HFFc6 (cell line): Measurements from ENCODE around the gene DERL2. TPM values are rescaled to one million over a fixed set of nuclear protein-coding genes. Genes with fewer than 3 reads are reported as not detected.
A peak's percentile ranks its signal among the peaks of the same experiment; 100 is the strongest.

Experiments
- DNase-seq: peaks from one replicate; pipeline ENCODE4 v3.0.0-alpha.2; 2018
- H3K27ac Mint-ChIP-seq: 2 replicates; pipeline ENCODE4 v1.8.0; 2020; ENCODE audit warnings: mild to moderate bottlenecking, mixed read lengths
- H3K27me3 Mint-ChIP-seq: 2 replicates; pipeline ENCODE4 v1.8.0; 2021; ENCODE audit warnings: mild to moderate bottlenecking, moderate library complexity, mixed read lengths; ENCODE audit not compliant: insufficient read depth
- H3K36me3 Mint-ChIP-seq: 2 replicates; pipeline ENCODE4 v1.8.0; 2021; ENCODE audit warnings: low read depth, mixed read lengths
- H3K4me1 Mint-ChIP-seq: 2 replicates; pipeline ENCODE4 v1.8.0; 2020; ENCODE audit warnings: low read depth, mixed read lengths
- H3K4me3 Mint-ChIP-seq: 2 replicates; pipeline ENCODE4 v1.8.0; 2020; ENCODE audit warnings: mild to moderate bottlenecking, moderate library complexity, mixed read lengths
- H3K9me3 Mint-ChIP-seq: 2 replicates; pipeline ENCODE4 v1.8.0; 2020; ENCODE audit warnings: mild to moderate bottlenecking, mixed read lengths
- CTCF ChIP-seq: fragments of 200-600 bp; sonication (generic); IDR thresholded peaks from 2 replicates; pipeline ENCODE4 v1.5.0; 2021; ENCODE audit warnings: antibody characterized with exemption, mild to moderate bottlenecking
- total RNA-seq, 6 experiments: library from RNA; stranded (reverse); fragmentation: NEBNext Ultra II Directional; extraction: Animal tissue kit (Norgen Biotek cat#: 25700); gene quantifications; 2 replicates in 1 of 6; 3 replicates in 5 of 6; pipeline ENCODE4 v1.2.3, GENCODE V29; 2021

DERL2 gene
- total RNA-seq, 6 experiments from 2014 or later = 85.9 to 109 (median 103) TPM

- Mint-ChIP-seq H3K4me3 (peak overlapping the region; percentile 98), H3K36me3 (peaks cover 26% of the 10 kb centered on the region), H3K4me1 (peaks cover 24% of the 10 kb centered on the region), H3K9me3 (no peaks in the 10 kb centered on the region; the same call in 1 of the 2 replicates), H3K27ac (peak overlapping the region; percentile 74), H3K27me3 (no peaks in the 10 kb centered on the region; the same call in 1 of the 2 replicates)
- DNase-seq = peak; percentile 81
- no peak for TF ChIP-seq CTCF
Observed at GRCh38 chr17:5500589-5501391, 14.8 kb upstream of the DERL2 start.

GRCh38 chr17:5500247-5500588, 14.2 kb upstream of the DERL2 start:
- Mint-ChIP-seq H3K4me3 (peak overlapping the region; percentile 98), H3K27ac (peak overlapping the region; percentile 74)

GRCh38 chr17:5499476-5500231, 13.7 kb upstream of the DERL2 start:
- H3K27ac Mint-ChIP-seq = peak overlapping the region; percentile 74
- H3K27me3 Mint-ChIP-seq = no peaks in the 10 kb centered on the region
- peaks cover 26% of the 10 kb centered on the region for H3K36me3 Mint-ChIP-seq
- TF ChIP-seq CTCF = no peak
- peaks cover 3% of the 10 kb centered on the region for H3K9me3 Mint-ChIP-seq
- no peak for DNase-seq
- peaks cover 24% of the 10 kb centered on the region for H3K4me1 Mint-ChIP-seq
- H3K4me3 Mint-ChIP-seq = peak overlapping the region; percentile 98

More at GRCh38 chr17:5500247-5500588, 14.2 kb upstream of the DERL2 start:
- Mint-ChIP-seq H3K36me3 (peaks cover 26% of the 10 kb centered on the region), H3K27me3 (no peaks in the 10 kb centered on the region; the same call in 1 of the 2 replicates), H3K4me1 (peaks cover 24% of the 10 kb centered on the region), H3K9me3 (no peaks in the 10 kb centered on the region; the same call in 1 of the 2 replicates)
- no peak for DNase-seq
- no peak for TF ChIP-seq CTCF

- H3K4me3 Mint-ChIP-seq = no peak overlapping the region
- no peak for TF ChIP-seq CTCF
- H3K27me3 Mint-ChIP-seq = no peaks in the 10 kb centered on the region
- no peak overlapping the region for H3K27ac Mint-ChIP-seq
- H3K9me3 Mint-ChIP-seq = peaks cover 27% of the 10 kb centered on the region
- H3K4me1 Mint-ChIP-seq = peaks cover 5% of the 10 kb centered on the region
- no peak for DNase-seq
- H3K36me3 Mint-ChIP-seq = peaks cover 56% of the 10 kb centered on the region
Observed at GRCh38 chr17:5492970-5493369, 7.0 kb upstream of the DERL2 start.

- H3K4me3 Mint-ChIP-seq = no peak overlapping the region
- TF ChIP-seq CTCF = no peak
- H3K9me3 Mint-ChIP-seq = peaks cover 23% of the 10 kb centered on the region
- H3K27ac Mint-ChIP-seq = no peak overlapping the region
- peaks cover 66% of the 10 kb centered on the region for H3K36me3 Mint-ChIP-seq
- peaks cover 2% of the 10 kb centered on the region for H3K27me3 Mint-ChIP-seq
- H3K4me1 Mint-ChIP-seq = peaks cover 34% of the 10 kb centered on the region
- no peak for DNase-seq
Observed at GRCh38 chr17:5488752-5489151, 2.8 kb upstream of the DERL2 start.
